ES-I3 (cell line): ENCODE results near the gene XPC.

Source experiments
- H3K36me3 ChIP-seq: 2 replicates; pipeline ENCODE4 v1.6.1; 2013; ENCODE audit warnings: mild to moderate bottlenecking, low read length, control low read depth, moderate library complexity; ENCODE audit not compliant: insufficient read depth
- H3K4me1 ChIP-seq: 2 replicates; pipeline ENCODE4 v1.6.1; 2013; ENCODE audit warnings: mild to moderate bottlenecking, control low read depth, low read length; ENCODE audit not compliant: insufficient read depth
- H3K9ac ChIP-seq: 2 replicates; pipeline ENCODE4 v1.6.1; 2013; ENCODE audit warnings: low read depth, mild to moderate bottlenecking, low read length, moderate library complexity
- H3K9me3 ChIP-seq: 2 replicates; pipeline ENCODE4 v1.6.1; 2013; ENCODE audit warnings: mild to moderate bottlenecking, low read length, moderate library complexity; ENCODE audit not compliant: control insufficient read depth, insufficient read depth

XPC gene

DNA sequence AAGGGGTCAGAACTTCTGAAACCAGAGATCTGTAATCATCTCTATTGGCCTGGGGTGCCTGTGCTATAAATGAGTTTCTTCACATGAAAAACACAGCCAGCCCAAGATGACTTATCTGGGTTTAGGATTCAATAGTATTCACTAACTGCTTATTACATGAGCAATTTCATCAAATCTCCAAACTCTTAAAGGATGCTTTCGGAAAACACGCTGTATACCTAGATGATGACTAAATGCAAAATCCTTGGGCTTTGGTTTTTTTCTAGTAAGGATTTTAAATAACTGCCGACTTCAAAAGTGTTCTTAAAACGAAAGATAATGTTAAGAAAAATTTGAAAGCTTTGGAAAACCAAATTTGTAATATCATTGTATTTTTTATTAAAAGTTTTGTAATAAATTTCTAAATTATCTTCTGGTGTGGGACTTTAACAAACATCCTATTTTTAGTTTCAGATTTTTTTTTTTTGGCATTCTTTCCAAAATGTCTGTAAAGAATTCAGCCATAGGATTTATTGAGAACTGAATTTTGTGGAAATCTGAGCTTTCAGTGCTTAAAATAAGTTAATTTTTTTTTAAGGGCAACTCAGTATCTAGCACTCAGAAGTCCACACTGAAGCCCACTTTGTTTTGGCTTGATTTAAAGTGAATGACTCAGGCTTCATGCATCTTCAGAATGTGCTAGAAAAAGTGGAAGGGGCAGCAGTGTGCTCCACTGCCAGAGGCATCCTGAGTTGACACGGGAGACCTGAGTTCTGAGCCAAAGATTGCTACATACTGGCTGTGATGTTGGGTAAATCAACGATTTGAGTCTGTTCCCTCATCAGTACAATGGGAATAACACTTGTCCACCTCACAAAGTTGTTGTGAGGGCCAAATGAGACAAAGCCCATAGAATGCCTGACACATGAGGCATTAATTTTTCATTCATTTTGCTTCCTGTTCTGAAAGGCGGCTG, 34.9 kb downstream of the XPC start:
- Histone ChIP-seq H3K9me3 (no peaks in the 10 kb centered on the region), H3K36me3 (peaks cover 15% of the 10 kb centered on the region; the same call in 1 of the 2 replicates), H3K4me1 (peaks cover 31% of the 10 kb centered on the region), H3K9ac (no peak overlapping the region)

DNA sequence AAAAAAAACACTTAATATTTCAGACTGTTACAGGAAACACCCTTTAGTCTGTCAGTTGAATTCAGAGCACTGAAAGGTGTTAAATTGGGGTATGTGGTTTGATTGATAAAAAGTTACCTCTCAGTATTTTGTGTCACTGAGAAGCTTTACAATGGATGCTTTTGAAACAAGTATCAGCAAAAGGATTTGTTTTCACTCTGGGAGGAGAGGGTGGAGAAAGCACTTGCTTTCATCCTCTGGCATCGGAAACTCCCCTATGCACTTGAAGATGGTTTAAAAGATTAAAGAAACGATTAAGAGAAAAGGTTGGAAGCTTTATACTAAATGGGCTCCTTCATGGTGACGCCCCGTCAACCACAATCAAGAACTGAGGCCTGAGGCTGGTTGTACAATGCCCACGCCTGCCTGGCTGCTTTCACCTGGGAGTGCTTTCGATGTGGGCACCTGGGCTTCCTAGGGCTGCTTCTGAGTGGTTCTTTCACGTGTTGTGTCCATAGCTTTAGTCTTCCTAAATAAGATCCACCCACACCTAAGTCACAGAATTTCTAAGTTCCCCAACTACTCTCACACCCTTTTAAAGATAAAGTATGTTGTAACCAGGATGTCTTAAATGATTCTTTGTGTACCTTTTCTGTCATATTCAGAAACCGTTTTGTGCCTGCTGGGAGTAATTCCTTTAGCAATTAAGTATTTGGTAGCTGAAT, 35.7 kb downstream of the XPC start:
- H3K9me3 ChIP-seq = no peaks in the 10 kb centered on the region
- H3K36me3 ChIP-seq = peaks cover 15% of the 10 kb centered on the region; the same call in 1 of the 2 replicates
- no peak overlapping the region for H3K9ac ChIP-seq
- H3K4me1 ChIP-seq = peaks cover 23% of the 10 kb centered on the region

DNA sequence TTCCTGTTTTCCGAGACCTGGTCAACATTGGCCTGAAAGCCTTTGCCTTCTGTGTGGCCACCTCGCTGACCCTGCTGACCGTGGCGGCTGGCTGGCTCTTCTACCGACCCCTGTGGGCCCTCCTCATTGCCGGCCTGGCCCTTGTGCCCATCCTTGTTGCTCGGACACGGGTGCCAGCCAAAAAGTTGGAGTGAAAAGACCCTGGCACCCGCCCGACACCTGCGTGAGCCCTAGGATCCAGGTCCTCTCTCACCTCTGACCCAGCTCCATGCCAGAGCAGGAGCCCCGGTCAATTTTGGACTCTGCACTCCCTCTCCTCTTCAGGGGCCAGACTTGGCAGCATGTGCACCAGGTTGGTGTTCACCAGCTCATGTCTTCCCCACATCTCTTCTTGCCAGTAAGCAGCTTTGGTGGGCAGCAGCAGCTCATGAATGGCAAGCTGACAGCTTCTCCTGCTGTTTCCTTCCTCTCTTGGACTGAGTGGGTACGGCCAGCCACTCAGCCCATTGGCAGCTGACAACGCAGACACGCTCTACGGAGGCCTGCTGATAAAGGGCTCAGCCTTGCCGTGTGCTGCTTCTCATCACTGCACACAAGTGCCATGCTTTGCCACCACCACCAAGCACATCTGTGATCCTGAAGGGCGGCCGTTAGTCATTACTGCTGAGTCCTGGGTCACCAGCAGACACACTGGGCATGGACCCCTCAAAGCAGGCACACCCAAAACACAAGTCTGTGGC, 36.6 kb downstream of the XPC start:
- H3K4me1 ChIP-seq = peaks cover 23% of the 10 kb centered on the region
- H3K36me3 ChIP-seq = peaks cover 13% of the 10 kb centered on the region; the same call in 1 of the 2 replicates
- H3K9ac ChIP-seq = no peak overlapping the region
- no peaks in the 10 kb centered on the region for H3K9me3 ChIP-seq

DNA sequence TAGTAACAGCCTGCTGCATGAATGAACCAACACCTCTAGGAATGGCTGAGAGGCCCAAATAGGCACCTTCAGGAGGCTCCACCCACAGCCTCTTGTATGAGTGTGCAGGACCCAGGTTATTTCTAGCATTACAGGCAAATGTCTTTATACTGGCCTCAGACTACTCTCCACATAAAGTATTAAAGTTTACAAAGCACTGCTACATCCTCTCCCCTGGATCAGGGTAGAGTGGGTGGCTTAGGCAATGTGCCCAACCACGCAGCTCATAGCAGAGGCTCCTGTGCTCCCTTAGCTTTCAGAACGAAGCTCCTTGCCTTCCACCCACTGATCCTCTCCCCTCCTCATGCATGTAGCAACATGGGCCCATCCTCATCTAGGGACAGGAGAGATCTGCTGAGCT, 37.3 kb downstream of the XPC start:
- Histone ChIP-seq H3K9ac (no peak overlapping the region), H3K4me1 (peaks cover 23% of the 10 kb centered on the region), H3K36me3 (peaks cover 10% of the 10 kb centered on the region; the same call in 1 of the 2 replicates)

DNA sequence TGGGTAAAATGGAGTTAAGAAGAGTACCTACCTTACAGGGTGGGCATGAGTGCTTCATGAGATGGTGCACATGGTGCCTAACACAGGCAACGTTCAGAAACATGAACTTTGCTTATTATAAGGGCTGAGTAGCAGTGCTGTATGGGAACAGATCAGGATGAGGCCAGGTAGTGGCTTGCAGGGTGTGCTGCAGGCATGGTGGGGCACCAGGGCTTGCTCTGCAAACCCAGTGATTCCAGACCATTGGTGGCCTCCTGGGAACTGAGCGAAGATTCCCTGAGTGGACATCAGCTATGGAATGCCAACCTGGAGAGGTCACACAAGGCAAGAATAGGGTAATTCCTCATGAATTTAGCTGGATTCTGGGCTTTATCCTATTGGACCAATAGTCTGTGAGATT, 37.7 kb downstream of the XPC start:
- no peaks in the 10 kb centered on the region for H3K9me3 ChIP-seq
- no peak overlapping the region for H3K9ac ChIP-seq
- peaks cover 7% of the 10 kb centered on the region; the same call in 1 of the 2 replicates for H3K36me3 ChIP-seq
- H3K4me1 ChIP-seq = peaks cover 23% of the 10 kb centered on the region

More for the DNA sequence above, 37.3 kb downstream of the XPC start:
- no peaks in the 10 kb centered on the region for H3K9me3 ChIP-seq

DNA sequence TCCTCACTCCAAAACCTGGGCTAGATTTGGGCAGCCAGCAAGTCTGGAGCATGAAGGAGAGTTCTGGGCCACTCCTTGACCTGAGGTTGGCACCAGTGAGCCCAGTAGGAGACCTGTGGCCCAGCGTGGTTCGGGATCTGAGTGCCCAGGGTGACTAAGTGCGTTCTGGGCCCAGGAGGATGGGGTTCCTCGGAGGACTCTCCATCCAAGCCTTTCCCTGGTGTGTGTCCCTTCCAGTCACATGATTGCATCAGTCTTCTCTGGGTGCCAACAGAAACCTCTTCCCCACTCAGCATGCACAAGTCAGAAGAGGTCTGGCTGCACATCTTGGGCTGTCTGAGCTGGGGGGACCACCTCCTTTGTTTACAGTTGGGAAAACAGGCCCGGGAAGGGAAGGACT, 38.6 kb downstream of the XPC start:
- Histone ChIP-seq H3K4me1 (peaks cover 16% of the 10 kb centered on the region), H3K9me3 (no peaks in the 10 kb centered on the region), H3K36me3 (peaks cover 7% of the 10 kb centered on the region; the same call in 1 of the 2 replicates), H3K9ac (no peak overlapping the region)

DNA sequence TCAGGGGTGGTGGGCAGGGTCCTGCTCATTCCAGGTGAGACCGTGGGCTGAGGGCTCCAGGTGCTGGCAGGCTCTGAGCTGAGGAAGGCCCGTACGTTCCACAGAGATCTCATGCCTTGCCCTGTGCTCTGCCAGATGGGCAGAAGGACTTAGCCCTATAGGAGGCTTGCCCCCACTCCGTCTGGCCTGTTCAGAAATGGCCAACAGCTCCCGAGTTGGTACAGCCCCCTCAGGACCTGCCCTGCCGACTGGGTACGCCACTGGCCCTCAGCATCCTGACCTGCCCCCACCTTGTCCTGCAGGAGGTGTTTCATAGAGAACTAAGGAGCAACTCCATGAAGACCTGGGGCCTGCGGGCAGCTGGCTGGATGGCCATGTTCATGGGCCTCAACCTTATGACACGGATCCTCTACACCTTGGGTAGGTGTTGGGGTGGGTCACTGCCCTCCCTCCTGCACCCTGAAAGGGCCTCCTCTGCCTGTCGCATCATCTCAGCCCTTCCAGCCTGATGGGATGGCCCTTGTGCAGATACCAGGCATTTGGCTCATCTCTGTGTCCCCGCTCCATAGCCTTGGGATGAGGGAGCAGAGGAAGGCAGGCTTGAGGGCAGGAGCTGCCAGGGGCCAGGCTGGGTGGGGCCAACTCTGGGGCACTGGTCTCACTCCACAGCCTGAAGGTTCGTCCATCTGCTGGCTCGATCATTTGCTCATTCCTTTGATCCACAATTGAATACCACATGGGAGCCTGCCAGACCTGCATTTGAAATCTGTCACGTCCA, 39.3 kb downstream of the XPC start:
- Histone ChIP-seq H3K9ac (no peak overlapping the region), H3K9me3 (no peaks in the 10 kb centered on the region), H3K4me1 (peaks cover 11% of the 10 kb centered on the region), H3K36me3 (peaks cover 12% of the 10 kb centered on the region)

DNA sequence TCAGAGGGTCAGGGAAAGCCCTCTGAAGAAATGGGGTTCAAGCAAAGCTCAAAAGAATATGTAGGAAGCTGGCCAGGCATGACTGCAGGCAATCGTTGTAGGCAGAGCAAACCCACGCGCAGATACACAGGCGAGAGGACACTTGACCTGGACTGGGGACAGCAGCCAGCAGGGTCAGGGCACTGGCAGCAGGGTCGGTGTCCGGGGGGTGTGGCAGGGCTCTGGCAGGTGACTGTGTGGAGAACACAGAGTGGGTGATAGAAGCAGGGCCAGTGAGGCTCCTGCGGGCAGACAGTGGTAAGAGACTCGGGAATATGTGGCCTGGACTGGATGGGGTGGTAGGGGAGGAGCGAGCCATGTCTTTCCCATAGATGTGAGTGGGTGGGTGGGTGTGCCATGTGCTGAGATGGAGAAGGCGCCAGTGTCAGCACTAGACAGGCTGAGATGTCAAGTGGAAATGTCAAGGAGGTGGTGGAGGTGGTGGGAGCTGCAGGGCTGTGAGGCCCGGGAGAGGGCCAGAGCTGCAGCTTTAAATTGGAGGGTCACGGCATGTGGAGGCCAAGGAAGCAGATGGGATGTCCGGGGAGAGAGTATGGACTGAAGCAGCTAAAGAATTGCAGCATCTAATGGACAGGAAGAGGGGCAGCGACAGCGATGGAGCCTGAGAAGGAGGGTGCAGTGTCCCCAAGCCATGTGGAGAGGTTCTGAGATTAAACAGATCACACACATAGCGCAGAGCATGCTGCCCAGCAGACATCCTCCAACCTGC, 40.1 kb downstream of the XPC start:
- H3K36me3 ChIP-seq = peaks cover 12% of the 10 kb centered on the region
- H3K4me1 ChIP-seq = peaks cover 6% of the 10 kb centered on the region
- H3K9me3 ChIP-seq = no peaks in the 10 kb centered on the region
- no peak overlapping the region for H3K9ac ChIP-seq

DNA sequence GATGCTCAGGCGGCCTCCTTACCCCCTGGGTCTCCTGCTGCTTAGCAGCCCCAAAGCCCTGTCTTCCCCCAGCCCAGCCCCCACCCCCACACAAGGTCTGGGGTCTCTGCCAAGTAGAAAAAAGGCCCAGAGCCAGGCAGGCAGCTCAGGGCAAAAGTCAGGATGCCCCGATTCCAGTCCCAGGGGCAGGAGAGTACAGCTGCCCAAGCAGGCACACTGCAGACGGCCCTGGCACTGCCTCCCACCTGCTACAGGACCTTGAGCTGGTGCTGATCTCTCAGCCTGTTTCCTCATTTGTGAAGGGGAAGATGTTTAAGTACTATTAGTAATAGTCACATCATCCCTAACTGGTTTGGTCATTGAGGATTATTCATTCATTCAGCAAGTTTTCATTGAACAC, 41.0 kb downstream of the XPC start:
- Histone ChIP-seq H3K4me1 (no peaks in the 10 kb centered on the region; the same call in 1 of the 2 replicates), H3K36me3 (peaks cover 12% of the 10 kb centered on the region), H3K9me3 (no peaks in the 10 kb centered on the region), H3K9ac (no peak overlapping the region)

DNA sequence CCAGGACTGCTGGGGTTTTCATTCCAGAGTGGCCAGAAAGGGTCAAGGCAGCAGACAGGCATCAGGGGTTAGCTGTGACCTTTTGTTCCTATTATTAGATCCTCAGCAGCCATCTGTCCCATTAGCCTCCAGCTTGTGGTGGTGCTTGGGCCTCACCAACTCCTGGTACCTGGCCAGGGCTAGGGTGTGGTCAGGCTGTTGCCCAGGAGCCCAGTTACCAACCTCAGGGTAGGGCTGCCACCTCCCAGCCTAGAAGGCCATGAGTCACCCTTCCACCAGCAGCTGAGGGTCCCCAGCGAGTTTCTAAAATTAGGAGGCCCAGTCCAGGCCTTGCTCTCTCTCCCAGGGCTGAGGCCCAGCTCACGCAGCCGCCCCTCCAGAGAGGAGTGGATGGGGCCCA, 41.4 kb downstream of the XPC start:
- Histone ChIP-seq H3K36me3 (peaks cover 8% of the 10 kb centered on the region), H3K9me3 (no peaks in the 10 kb centered on the region), H3K9ac (no peak overlapping the region), H3K4me1 (no peaks in the 10 kb centered on the region)

DNA sequence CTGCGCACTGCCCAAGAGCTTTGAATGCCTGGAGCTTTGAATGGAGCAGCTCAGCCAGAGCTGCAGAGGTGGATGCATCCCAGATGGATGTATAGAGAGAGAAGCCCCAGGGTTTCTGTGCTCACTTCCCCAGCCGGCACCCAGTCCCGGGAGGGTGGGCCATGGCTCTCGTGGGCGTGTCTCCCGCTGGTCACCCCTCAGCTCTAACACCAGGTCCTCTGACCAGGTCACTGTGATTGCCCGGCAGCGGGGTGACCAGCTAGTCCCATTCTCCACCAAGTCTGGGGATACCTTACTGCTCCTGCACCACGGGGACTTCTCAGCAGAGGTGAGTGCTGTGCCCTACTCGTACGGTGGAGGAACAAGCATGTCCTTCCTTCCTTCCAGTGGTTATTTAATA, 42.8 kb downstream of the XPC start:
- peaks cover 12% of the 10 kb centered on the region for H3K36me3 ChIP-seq
- no peaks in the 10 kb centered on the region for H3K4me1 ChIP-seq
- H3K9ac ChIP-seq = no peak overlapping the region
- no peaks in the 10 kb centered on the region for H3K9me3 ChIP-seq

DNA sequence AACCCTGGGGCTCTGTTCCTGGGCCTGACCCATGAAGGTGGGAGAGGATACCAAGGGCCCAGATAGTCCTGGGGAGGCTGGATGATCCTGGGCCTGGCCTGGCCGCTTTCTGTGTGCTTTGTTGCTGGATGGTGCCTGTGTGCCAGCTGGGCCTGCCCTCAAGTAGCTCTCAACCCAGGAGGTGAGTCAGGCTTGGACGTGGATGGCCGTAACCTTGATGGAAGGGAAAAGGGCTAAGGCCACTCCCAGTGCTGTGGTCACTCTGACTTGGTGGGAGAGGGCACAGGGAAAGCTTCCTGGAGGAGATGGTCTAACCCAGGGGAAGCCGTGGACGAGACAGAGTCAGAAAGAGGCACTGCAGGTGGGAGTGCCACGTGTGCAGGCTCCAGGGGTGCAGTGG, 44.1 kb downstream of the XPC start:
- Histone ChIP-seq H3K4me1 (no peaks in the 10 kb centered on the region), H3K9ac (no peak overlapping the region), H3K9me3 (no peaks in the 10 kb centered on the region), H3K36me3 (peaks cover 14% of the 10 kb centered on the region)

DNA sequence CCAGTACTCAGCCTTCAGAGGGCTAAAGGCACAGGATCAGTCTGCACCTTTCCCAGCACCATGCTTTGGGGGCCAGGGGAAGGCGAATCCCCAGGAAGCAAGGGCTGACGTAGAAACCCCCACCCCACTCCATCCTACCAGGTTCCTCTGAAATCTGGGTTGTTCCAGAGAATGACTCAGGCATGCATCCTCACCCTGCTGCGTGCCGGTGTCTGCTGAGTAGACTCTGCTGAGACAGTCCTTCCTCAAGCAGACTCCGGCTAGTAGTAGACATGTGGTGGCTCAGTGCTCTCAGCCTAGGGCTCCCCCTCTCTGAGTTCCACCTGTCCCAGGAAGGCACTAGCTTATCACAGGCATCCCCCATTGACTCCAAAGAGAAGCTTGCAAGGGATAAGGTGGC, 44.5 kb downstream of the XPC start:
- Histone ChIP-seq H3K9ac (no peak overlapping the region), H3K4me1 (no peaks in the 10 kb centered on the region), H3K36me3 (peaks cover 16% of the 10 kb centered on the region), H3K9me3 (no peaks in the 10 kb centered on the region)
